ENCODE results near the gene ANKS6. TPM values are rescaled to one million over a fixed set of nuclear protein-coding genes. Genes with fewer than 3 reads are reported as not detected.

Gene ANKS6
- total and polyA plus RNA-seq, 2 experiments from 2014 or later: 36.9 to 59.0 TPM

- TF ChIP-seq ZNF462 (CRISPR knock-in tag; IDR thresholded peaks at IDR 0.05): no peak
- TF ChIP-seq JUNB (IDR thresholded peaks at IDR 0.05; ENCODE audit: unreplicated experiment): no peak
- no peak for TF ChIP-seq POLR2AphosphoS5 (IDR thresholded peaks at IDR 0.05; ENCODE audit: low read depth)
- TF ChIP-seq ZNF331 (CRISPR knock-in tag; IDR thresholded peaks at IDR 0.05; ENCODE audit: low read depth): no peak
- TF ChIP-seq ETS1 (IDR thresholded peaks at IDR 0.05): no peak
- TF ChIP-seq STAT1 (IDR thresholded peaks at IDR 0.05; ENCODE audit: unreplicated experiment): no peak
- no peak for TF ChIP-seq REST (IDR thresholded peaks at IDR 0.05; ENCODE audit: unreplicated experiment)
- TF ChIP-seq EZH2phosphoT487 (IDR thresholded peaks at IDR 0.05; ENCODE audit: unreplicated experiment): no peak
Measured at GRCh38 chr9:98778251-98778650, 18.1 kb downstream of the ANKS6 start (continued).
